RKO (cell line): Measurements from ENCODE around the gene TAF4B.
A peak's percentile ranks its signal among the peaks of the same experiment; 100 is the strongest.
"Not testable (repeated sequence)": the region's sequence is repeated elsewhere in the genome, so short reads cannot be mapped to it uniquely, and the experiment has no call there.

Experiments used
- DNase-seq: peaks from one replicate; pipeline ENCODE4 v3.0.0-alpha.2; 2016; ENCODE audit warnings: low spot score

The TAF4B gene

GRCh38 chr18:26381555-26381954 is 155.3 kb downstream of the TAF4B start:
- not testable (repeated sequence) for DNase-seq

DNA sequence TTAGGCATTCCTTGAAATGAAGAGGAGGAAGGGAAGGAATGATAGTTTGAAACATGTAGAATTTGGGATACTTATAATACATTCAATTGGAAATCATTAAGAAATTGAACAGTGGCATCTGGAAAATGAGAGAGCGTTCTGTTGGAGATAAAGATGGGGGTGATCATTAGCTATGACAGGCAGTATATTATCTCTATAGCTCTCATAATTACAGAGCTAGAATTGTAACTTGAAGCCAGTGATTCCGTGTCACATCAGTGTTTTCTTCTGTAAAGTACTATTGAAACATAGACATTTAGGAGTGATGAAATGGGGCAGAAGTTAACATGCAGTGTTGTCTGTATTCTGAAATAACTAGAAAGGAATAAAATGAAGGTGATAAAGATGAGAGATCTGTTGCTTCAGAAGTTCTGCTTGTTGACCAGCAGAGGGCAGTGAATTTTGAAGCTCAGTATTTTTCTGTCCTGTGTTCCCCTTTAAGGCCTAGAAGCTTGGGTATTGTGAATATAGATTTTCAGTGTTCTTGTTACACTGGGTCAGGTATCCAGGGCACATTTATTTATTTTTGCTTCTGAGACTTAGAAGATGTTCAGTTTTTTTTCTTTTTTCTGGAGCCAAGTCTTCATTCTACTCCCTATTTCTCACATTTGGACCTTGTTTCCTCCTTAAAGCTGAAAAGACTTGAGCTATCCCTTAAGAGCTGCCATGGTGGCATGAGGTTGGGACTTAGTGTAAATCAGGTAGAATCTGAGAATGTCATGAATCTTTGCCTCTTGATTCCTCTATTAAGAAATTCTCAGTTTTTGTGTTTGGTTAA is 157.4 kb downstream of the TAF4B start:
- peak; percentile 74 for DNase-seq

- no peak for DNase-seq
Observed at GRCh38 chr18:26386002-26386401, 159.8 kb downstream of the TAF4B start.

GRCh38 chr18:26386441-26386840 is 160.2 kb downstream of the TAF4B start:
- DNase-seq, result no peak

- no peak for DNase-seq
Observed at GRCh38 chr18:26394047-26394654, 167.9 kb downstream of the TAF4B start.

GRCh38 chr18:26397019-26397418 is 170.8 kb downstream of the TAF4B start:
- DNase-seq, result no peak

- DNase-seq, result no peak
Observed at GRCh38 chr18:26403491-26403890, 177.2 kb downstream of the TAF4B start.

GRCh38 chr18:26405190-26405801 is 179.1 kb downstream of the TAF4B start:
- peak; percentile 34 for DNase-seq

DNA sequence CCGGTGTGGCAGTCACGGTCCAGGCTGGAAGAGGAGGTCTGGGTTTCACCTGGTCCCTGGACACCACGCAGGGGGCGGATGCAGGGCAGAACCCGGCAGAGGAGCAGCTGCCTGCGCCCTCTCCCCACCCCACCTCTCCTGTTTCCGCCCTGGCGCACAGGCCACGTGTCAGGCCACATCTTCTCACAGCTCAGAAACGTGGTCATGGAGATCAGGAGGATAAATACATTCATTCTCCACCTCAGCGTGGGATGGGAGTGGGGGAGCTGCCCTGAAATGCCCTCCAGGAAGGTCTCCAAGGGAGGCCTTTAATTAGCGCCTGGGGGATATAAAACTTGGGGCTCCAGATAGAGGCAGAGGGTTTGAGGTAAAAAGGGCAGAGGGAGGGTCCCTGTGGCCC is 180.1 kb downstream of the TAF4B start:
- no peak for DNase-seq

GRCh38 chr18:26406854-26407517 is 180.7 kb downstream of the TAF4B start:
- DNase-seq, result no peak

GRCh38 chr18:26407736-26408601 is 181.7 kb downstream of the TAF4B start:
- DNase-seq, result no peak

- DNase-seq, result no peak
Observed at GRCh38 chr18:26409091-26409490, 182.8 kb downstream of the TAF4B start.

DNA sequence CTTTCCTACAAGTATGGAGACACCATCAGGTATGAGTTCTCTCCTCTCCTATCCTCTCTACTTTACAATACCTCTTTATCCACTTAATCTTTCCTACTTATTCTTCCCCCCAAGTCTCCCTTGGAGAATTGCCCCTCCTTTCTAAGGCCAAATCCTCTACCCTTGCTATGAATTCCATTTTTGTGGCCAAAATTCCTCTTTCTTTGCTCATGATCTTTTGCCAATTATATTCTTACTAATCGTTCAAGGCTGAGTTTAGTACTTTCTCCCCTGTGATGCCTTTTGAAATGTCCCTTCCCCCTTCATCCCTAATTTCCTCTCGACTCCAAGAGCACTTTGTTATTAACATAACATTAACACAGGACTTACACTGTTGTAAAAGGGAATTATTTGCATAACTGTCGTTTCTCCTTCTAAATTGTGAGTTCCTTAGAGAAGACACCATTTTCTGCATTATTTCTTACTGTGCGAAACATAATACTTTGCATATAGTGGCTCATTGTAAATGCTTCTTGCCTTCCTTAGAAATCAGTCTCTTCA is 188.7 kb downstream of the TAF4B start:
- no peak for DNase-seq

DNA sequence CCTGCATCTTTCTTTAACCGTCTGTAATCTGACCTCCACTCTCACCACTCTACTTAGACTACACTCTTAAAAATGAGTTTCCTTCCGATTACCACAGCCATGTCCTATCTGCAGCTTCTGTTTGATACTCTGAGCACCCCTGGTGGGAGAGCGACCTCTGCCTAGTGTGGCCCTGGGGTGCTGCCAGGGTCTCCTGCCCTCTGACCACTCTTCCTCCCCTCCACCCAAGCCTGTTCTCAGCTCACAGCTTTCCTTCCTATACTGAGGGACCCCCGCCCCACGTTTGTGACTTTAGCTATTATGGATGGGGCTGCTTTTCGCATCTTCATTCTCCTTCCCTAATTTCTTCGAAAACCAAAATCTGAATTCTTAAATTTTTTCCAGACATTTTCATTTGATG is 189.4 kb downstream of the TAF4B start:
- DNase-seq, result no peak

- DNase-seq, result no peak
Observed at GRCh38 chr18:26416652-26417150, 190.5 kb downstream of the TAF4B start.

DNA sequence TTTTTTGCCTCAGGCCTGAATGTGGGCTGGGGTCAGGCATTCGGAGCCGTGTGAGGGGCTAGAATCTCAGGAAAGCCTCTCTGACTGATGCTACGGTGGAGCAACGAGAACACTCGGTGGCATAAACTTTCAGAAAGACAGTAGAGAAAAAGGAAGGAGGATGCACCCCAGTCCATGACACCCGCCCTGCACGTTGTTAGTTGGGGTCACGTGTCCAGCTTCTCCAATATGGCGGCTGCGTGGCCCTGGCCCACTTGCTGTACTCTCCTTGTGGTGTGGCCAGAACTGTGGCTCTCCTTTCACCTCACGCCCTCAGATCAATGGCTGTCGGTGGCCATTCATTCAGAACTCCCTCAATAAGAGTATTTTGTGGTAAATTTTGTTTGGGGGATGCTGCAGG is 190.9 kb downstream of the TAF4B start:
- no peak for DNase-seq

GRCh38 chr18:26418225-26418624 is 192.0 kb downstream of the TAF4B start:
- no peak for DNase-seq

DNA sequence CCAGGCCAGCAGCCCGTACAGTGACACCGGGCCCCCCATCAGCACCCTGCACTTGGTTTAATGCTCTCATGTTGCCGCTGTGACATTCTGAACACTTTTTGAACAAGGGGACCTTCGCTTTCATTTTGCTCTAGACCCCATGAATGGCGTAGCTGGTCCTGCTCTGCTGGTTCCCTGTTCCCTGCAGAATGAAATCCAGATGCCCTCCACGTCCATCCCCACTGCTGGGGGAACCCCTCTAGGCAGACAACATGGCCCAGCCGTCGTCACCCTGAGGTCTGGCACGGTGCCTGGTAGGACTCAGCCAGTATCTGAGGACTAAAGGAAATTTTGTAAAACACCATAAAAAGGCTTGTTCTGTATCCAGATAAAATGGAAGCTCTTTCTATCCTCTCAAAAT is 193.5 kb downstream of the TAF4B start:
- DNase-seq, result no peak

GRCh38 chr18:26421503-26421902 is 195.3 kb downstream of the TAF4B start:
- no peak for DNase-seq

DNA sequence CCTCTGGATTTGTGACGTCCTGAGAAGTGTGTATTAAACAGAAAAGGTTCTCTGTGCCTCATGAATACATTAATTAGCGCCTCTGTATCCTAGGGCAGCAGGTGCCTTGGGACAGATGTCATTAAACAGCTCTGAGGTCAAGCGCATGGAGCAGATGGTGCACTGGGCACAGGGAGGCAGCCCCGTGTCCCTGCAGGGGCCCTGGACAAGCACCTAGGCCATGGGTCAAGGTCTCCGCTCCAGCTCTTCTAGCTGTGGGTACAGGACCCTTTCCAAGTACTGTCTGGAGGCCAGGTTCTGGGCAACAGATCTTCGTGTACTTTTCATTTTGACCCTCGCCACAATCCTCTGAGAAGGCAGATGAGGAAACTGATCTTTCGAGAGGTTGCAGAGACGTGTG is 195.7 kb downstream of the TAF4B start:
- DNase-seq, result no peak

DNA sequence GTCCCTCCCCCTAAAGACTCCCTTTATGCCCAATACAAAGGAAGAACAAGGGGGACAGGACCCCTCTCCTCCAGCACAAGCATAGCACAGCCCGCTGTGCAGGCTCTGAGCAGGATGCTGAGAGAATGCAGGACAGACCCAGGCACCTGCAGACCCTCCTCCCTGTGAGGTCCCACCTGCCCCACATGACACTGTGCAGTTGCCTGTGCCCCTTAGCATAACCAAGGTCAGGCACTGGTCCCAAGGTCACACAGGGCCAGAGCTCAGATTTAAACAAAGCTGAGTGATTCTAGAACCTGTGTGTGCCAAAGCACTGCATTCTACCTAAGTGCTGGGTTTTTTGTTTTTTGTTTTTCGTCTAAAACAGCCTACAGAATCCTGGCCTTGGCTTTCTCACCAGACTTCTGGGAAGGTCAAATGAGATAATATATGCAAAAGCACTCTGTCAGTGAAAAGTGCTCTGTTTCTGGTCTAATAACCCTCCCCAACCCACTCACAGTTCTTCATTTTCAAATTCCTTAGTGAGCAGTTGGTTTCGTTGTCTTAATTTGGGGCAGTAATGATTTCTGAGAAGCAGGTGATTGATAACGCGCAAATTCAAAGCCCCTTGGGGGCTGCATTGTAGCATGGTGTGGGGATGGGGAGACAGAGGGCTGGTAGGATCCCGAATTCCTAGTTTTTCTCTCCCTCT is 196.4 kb downstream of the TAF4B start:
- DNase-seq, result no peak
